Neural progenitor cell (in vitro differentiated cells): ENCODE data around the gene PEX11G.

Experiments
- EZH2 ChIP-seq: fragments of 200-600 bp; sonication (generic); IDR thresholded peaks from 2 replicates; pipeline ENCODE4 v1.6.1; 2017; ENCODE audit warnings: antibody characterized with exemption, mild to moderate bottlenecking, moderate library complexity
- EZH2phosphoT487 ChIP-seq: fragments of 200-600 bp; sonication (generic); IDR thresholded peaks from 2 replicates; pipeline ENCODE4 v1.6.1; 2017; ENCODE audit warnings: antibody characterized with exemption
- TF ChIP-seq, protein P1 (sequence below): fragments of 200-600 bp; sonication (generic); IDR thresholded peaks from 2 replicates; pipeline ENCODE4 v1.5.1; 2017; ENCODE audit warnings: antibody characterized with exemption, mild to moderate bottlenecking

DNA sequence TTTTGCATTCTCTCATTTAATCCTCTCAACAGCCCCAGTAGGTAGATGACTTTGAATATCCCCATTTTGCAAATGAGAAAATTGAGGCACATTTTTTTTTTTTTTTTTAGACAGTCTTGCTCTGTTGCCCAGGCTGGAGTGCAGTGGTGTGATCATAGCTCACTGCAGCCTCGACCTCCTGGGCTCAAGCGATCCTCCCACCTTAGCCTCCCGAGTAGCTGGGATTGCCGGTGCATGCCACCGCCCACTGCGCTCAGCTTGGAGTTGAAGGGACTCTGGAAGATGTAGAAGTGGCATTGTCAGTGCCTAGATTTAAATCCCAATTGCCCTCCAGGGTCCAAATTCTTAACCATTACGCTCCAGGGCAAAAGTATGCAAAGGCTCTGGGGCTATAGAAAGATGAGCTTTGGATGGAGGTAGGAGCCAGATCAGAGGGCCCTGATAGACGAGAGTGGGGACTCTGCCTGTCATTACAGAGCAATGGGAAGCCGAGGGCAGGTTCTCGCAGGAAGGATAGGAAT, 32.8 kb upstream of the PEX11G start:
- TF ChIP-seq, protein P1, sequence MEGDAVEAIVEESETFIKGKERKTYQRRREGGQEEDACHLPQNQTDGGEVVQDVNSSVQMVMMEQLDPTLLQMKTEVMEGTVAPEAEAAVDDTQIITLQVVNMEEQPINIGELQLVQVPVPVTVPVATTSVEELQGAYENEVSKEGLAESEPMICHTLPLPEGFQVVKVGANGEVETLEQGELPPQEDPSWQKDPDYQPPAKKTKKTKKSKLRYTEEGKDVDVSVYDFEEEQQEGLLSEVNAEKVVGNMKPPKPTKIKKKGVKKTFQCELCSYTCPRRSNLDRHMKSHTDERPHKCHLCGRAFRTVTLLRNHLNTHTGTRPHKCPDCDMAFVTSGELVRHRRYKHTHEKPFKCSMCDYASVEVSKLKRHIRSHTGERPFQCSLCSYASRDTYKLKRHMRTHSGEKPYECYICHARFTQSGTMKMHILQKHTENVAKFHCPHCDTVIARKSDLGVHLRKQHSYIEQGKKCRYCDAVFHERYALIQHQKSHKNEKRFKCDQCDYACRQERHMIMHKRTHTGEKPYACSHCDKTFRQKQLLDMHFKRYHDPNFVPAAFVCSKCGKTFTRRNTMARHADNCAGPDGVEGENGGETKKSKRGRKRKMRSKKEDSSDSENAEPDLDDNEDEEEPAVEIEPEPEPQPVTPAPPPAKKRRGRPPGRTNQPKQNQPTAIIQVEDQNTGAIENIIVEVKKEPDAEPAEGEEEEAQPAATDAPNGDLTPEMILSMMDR, result no peak
- no peak for TF ChIP-seq EZH2phosphoT487
- TF ChIP-seq EZH2, result no peak
